ENCODE results near the gene BICC1.
A peak's percentile ranks its signal among the peaks of the same experiment; 100 is the strongest.

Gene BICC1

DNA sequence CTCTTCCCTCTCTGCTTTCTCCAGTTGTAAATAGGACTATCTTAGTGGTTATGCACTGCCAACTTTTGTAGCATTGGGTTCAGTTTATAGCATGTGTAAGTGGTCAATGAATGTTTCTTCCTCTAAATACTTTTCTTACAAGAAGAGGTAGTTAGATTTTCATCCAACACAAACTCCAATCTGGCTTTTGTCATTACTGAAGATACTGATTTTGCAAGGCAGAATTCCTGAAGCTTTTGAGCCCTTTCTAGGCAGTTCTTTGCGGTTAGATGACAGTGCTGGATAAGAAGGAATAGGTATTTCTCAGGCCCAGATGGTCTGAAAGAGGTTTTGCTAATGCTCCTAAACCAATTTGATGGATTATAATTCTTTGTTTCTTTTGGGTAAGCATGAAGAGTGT lies 60.5 kb downstream of the BICC1 start:
- no peak for TF ChIP-seq CTCF (IDR thresholded peaks at IDR 0.05; ENCODE audit: insufficient read depth, low read length, missing control alignments)
- CTCF ChIA-PET: no interaction called here
- POLR2A ChIA-PET: no interaction called here
- DNase-seq (ENCODE audit: low read depth, low spot score): no peak
- H3K4me3 ChIP-seq (ENCODE audit: low read depth, low read length): no peak overlapping the region

GRCh38 chr10:58574058-58574457 lies 61.4 kb downstream of the BICC1 start:
- DNase-seq (ENCODE audit: low read depth, low spot score): no peak
- H3K4me3 ChIP-seq (ENCODE audit: low read depth, low read length): no peak overlapping the region; the same call in 1 of the 2 replicates
- POLR2A ChIA-PET: no interaction called here
- CTCF ChIA-PET: no interaction called here
- no peak for TF ChIP-seq CTCF (IDR thresholded peaks at IDR 0.05; ENCODE audit: insufficient read depth, low read length, missing control alignments)

DNA sequence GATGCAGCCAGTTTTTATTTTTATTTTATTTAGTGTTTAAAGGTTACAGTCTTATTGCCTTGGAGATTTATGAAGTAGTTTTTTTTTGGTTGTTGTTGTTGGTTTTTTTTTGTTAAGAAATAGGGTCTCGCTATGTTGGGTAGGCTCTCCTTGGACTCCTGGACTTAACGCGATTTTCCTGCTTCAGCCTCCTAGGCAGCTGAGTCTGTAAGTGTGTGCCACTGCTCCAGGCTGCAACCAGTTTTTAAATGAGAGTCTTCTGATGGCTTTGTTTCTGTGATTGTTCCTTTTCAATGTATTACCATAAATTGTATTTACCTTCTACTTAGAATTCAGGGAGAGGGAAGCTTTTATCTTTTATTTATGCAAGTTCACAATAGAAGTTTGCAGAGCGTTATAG lies 62.8 kb downstream of the BICC1 start:
- no peak overlapping the region for H3K4me3 ChIP-seq (ENCODE audit: low read depth, low read length)
- CTCF ChIA-PET: no interaction called here
- POLR2A ChIA-PET: no interaction called here
- TF ChIP-seq CTCF (IDR thresholded peaks at IDR 0.05; ENCODE audit: insufficient read depth, low read length, missing control alignments): no peak
- DNase-seq (ENCODE audit: low read depth, low spot score): no peak

GRCh38 chr10:58576751-58577436 lies 64.2 kb downstream of the BICC1 start:
- CTCF ChIA-PET: interaction anchor here (0.8 kb wide), 1 partner anchor 10 kb away, joined by 3 read pairs; no protein-coding TSS in a partner anchor
- POLR2A ChIA-PET: no interaction called here
- TF ChIP-seq CTCF (IDR thresholded peaks at IDR 0.05; ENCODE audit: insufficient read depth, low read length, missing control alignments): no peak
- H3K4me3 ChIP-seq (ENCODE audit: low read depth, low read length): no peak overlapping the region
- no peak for DNase-seq (ENCODE audit: low read depth, low spot score)

- TF ChIP-seq CTCF (IDR thresholded peaks at IDR 0.05; ENCODE audit: insufficient read depth, low read length, missing control alignments): no peak
- peak; percentile 46 for DNase-seq (ENCODE audit: low read depth, low spot score)
- ChIA-PET CTCF (interaction anchor here (0.8 kb wide), 1 partner anchor 10 kb away, joined by 3 read pairs; no protein-coding TSS in a partner anchor), POLR2A (no interaction called here)
- no peak overlapping the region for H3K4me3 ChIP-seq (ENCODE audit: low read depth, low read length)
Measured at GRCh38 chr10:58577437-58577777, 64.7 kb downstream of the BICC1 start.

DNA sequence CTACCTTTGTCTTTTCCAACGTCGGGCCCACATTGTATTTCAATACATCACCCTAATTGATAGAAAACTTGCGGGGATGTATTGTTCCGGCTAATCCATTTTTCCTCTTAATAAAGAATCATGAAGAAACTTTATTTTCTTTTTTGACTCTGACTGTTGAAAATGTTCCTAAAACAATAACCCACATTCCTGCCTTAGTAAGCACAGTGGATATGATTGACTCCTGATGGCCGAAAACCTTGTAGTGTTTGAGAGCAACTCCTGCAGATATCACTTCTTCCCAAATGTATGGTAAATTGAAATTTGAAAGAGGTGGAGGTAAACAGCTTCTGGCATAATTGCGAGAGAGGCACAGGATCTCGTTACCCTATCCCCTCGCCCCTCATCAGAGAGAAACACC lies 65.7 kb downstream of the BICC1 start:
- TF ChIP-seq CTCF (IDR thresholded peaks at IDR 0.05; ENCODE audit: insufficient read depth, low read length, missing control alignments): no peak
- ChIA-PET POLR2A (no interaction called here), CTCF (no interaction called here)
- DNase-seq (ENCODE audit: low read depth, low spot score): no peak
- no peak overlapping the region for H3K4me3 ChIP-seq (ENCODE audit: low read depth, low read length)

Measured in AG04449 (cell line).